NOMO-1 (cell line): ENCODE data around the gene FOXN3.

ENCODE experiments used
- DNase-seq, 2 experiments: peaks; one replicate each; lab custom pipeline; 2025; ENCODE audit not compliant: unreplicated experiment in 2 of 2; lab: John Stamatoyannopoulos, UW

FOXN3 gene

GRCh38 chr14:89384636-89385035 is 32.4 kb downstream of the FOXN3 start:
- no peak for DNase-seq

GRCh38 chr14:89384023-89384422 is 33.0 kb downstream of the FOXN3 start:
- DNase-seq = no peak

- DNase-seq = no peak
Observed at GRCh38 chr14:89382901-89383845, 33.9 kb downstream of the FOXN3 start.

GRCh38 chr14:89382487-89382886 is 34.5 kb downstream of the FOXN3 start:
- DNase-seq = no peak

GRCh38 chr14:89379891-89380820 is 36.9 kb downstream of the FOXN3 start:
- DNase-seq = no peak

GRCh38 chr14:89379006-89379405 is 38.0 kb downstream of the FOXN3 start:
- DNase-seq = no peak

- DNase-seq = no peak
Observed at GRCh38 chr14:89378119-89378518, 38.9 kb downstream of the FOXN3 start.

GRCh38 chr14:89377544-89377943 is 39.5 kb downstream of the FOXN3 start:
- no peak for DNase-seq

GRCh38 chr14:89374908-89375307 is 42.1 kb downstream of the FOXN3 start:
- no peak for DNase-seq

GRCh38 chr14:89373185-89373584 is 43.8 kb downstream of the FOXN3 start:
- DNase-seq = no peak

GRCh38 chr14:89372512-89372883 is 44.5 kb downstream of the FOXN3 start:
- DNase-seq = no peak

- no peak for DNase-seq
Observed at GRCh38 chr14:89371585-89372511, 45.2 kb downstream of the FOXN3 start.

- DNase-seq = no peak
Observed at GRCh38 chr14:89370781-89371180, 46.3 kb downstream of the FOXN3 start.

GRCh38 chr14:89370381-89370780 is 46.7 kb downstream of the FOXN3 start:
- no peak for DNase-seq

GRCh38 chr14:89369656-89370055 is 47.4 kb downstream of the FOXN3 start:
- no peak for DNase-seq

GRCh38 chr14:89368490-89369477 is 48.2 kb downstream of the FOXN3 start:
- no peak for DNase-seq

- DNase-seq = no peak
Observed at GRCh38 chr14:89367779-89368120, 49.3 kb downstream of the FOXN3 start.

GRCh38 chr14:89366864-89367778 is 49.9 kb downstream of the FOXN3 start:
- no peak for DNase-seq
